MM.1S (cell line): Measurements from ENCODE around the gene DTX1.

ENCODE experiments used
- CTCF ChIP-seq: fragments of 300-600 bp; sonication (generic); IDR thresholded peaks from 2 replicates; pipeline ENCODE4 v1.5.1; 2016; ENCODE audit warnings: antibody characterized with exemption, low read length, mixed read lengths
- EZH2 ChIP-seq: fragments of 300-600 bp; sonication (generic); optimal IDR thresholded peaks from 2 replicates; pipeline ENCODE3; 2017; ENCODE audit warnings: low read depth, mild to moderate bottlenecking, antibody characterized with exemption, low read length, mixed read lengths
- EZH2phosphoT487 ChIP-seq: fragments of 300-600 bp; sonication (generic); IDR thresholded peaks from 2 replicates; pipeline ENCODE4 v1.6.1; 2018; ENCODE audit warnings: antibody characterized with exemption, low read length

GRCh38 chr12:113114447-113115178 is 58.1 kb downstream of the DTX1 start:
- no peak for TF ChIP-seq CTCF
- no peak for TF ChIP-seq EZH2phosphoT487
- TF ChIP-seq EZH2 = no peak
